Left hindlimb (tissue), 1 donor: ENCODE measurements around the gene STUM.
"Not testable (repeated sequence)": the region's sequence is repeated elsewhere in the genome, so short reads cannot be mapped to it uniquely, and the experiment has no call there.

ENCODE experiments used
- DNase-seq: peaks from one replicate; pipeline ENCODE4 v3.0.0-alpha.2; 2018

STUM gene

GRCh38 chr1:226548256-226549093 lies at the start of gene STUM:
STUM (plus strand) TSS chr1:226548764; CDS start chr1:226548905, 141 bp downstream.
- peak; percentile 61 for DNase-seq

GRCh38 chr1:226499699-226500098 lies 48.9 kb upstream of the STUM start:
- DNase-seq = not testable (repeated sequence)

- no peak for DNase-seq
Observed at GRCh38 chr1:226506021-226506420, 42.5 kb upstream of the STUM start.

- no peak for DNase-seq
Observed at GRCh38 chr1:226506921-226507320, 41.6 kb upstream of the STUM start.

GRCh38 chr1:226510453-226510852 lies 38.1 kb upstream of the STUM start:
- no peak for DNase-seq

GRCh38 chr1:226511296-226511695 lies 37.3 kb upstream of the STUM start:
- DNase-seq = no peak

GRCh38 chr1:226512076-226512728 lies 36.4 kb upstream of the STUM start:
- DNase-seq = no peak

- no peak for DNase-seq
Observed at GRCh38 chr1:226518375-226518774, 30.2 kb upstream of the STUM start.

- no peak for DNase-seq
Observed at GRCh38 chr1:226519135-226519534, 29.4 kb upstream of the STUM start.

- DNase-seq = no peak
Observed at GRCh38 chr1:226519716-226520598, 28.6 kb upstream of the STUM start.

GRCh38 chr1:226520640-226521355 lies 27.8 kb upstream of the STUM start:
- DNase-seq = no peak

GRCh38 chr1:226523646-226524406 lies 24.7 kb upstream of the STUM start:
- no peak for DNase-seq

GRCh38 chr1:226524547-226524946 lies 24.0 kb upstream of the STUM start:
- no peak for DNase-seq

- no peak for DNase-seq
Observed at GRCh38 chr1:226525750-226526149, 22.8 kb upstream of the STUM start.

- no peak for DNase-seq
Observed at GRCh38 chr1:226526801-226527595, 21.6 kb upstream of the STUM start.

GRCh38 chr1:226529891-226530290 lies 18.7 kb upstream of the STUM start:
- DNase-seq = no peak

GRCh38 chr1:226530591-226530990 lies 18.0 kb upstream of the STUM start:
- no peak for DNase-seq

- no peak for DNase-seq
Observed at GRCh38 chr1:226531360-226532093, 17.0 kb upstream of the STUM start.

- DNase-seq = no peak
Observed at GRCh38 chr1:226532553-226532952, 16.0 kb upstream of the STUM start.

- DNase-seq = no peak
Observed at GRCh38 chr1:226533220-226533619, 15.3 kb upstream of the STUM start.
